Natural killer cell (primary cell): ENCODE measurements around the gene STUB1. TPM values are rescaled to one million over a fixed set of nuclear protein-coding genes. Genes with fewer than 3 reads are reported as not detected.

Experiments used
- ATAC-seq, 3 donors: fragments of 150-1000 bp in 2 of 3; fragments of 200-7000 bp in 1 of 3; cut with Tn5 transposase; 1 replicate in 1 of 3; 2 replicates in 2 of 3; pipeline ENCODE4 v1.10.0; 2021; ENCODE audit warnings: mild to moderate bottlenecking in 2 of 3, moderate library complexity in 2 of 3
- DNase-seq, 2 donors: peaks; one replicate each; pipeline versions ENCODE4 v3.0.0 to v3.0.0-alpha.2; 2013 to 2021; ENCODE audit warnings: mixed read lengths in 1 of 2
- H3K27ac ChIP-seq: one replicate; pipeline ENCODE4 v1.5.1; 2013; ENCODE audit warnings: mild to moderate bottlenecking, low read length
- H3K27me3 ChIP-seq: one replicate; pipeline ENCODE4 v1.6.1; 2013; ENCODE audit warnings: low read length; ENCODE audit not compliant: control insufficient read depth, insufficient read depth
- H3K36me3 ChIP-seq: one replicate; pipeline ENCODE4 v1.6.1; 2013; ENCODE audit warnings: low read length; ENCODE audit not compliant: control insufficient read depth, insufficient read depth
- H3K4me1 ChIP-seq: one replicate; pipeline ENCODE4 v1.6.1; 2013; ENCODE audit warnings: low read length; ENCODE audit not compliant: control insufficient read depth, insufficient read depth
- H3K4me3 ChIP-seq: one replicate; pipeline ENCODE4 v1.5.1; 2013; ENCODE audit warnings: low read length
- H3K9me3 ChIP-seq: one replicate; pipeline ENCODE4 v1.6.1; 2013; ENCODE audit warnings: low read length; ENCODE audit not compliant: control insufficient read depth, insufficient read depth
- H3K27ac Mint-ChIP-seq, 2 donors: one replicate each; pipeline ENCODE4 v1.8.0; 2022; ENCODE audit warnings: mild to moderate bottlenecking in 2 of 2, mixed read lengths in 2 of 2, moderate library complexity in 1 of 2
- H3K27me3 Mint-ChIP-seq, 2 donors: one replicate each; pipeline ENCODE4 v1.8.0; 2022; ENCODE audit warnings: low read depth in 2 of 2, mixed read lengths in 2 of 2
- H3K36me3 Mint-ChIP-seq: one replicate; pipeline ENCODE4 v1.8.0; 2022; ENCODE audit warnings: mixed read lengths
- H3K4me1 Mint-ChIP-seq, 2 donors: one replicate each; pipeline ENCODE4 v1.8.0; 2022; ENCODE audit warnings: mixed read lengths in 2 of 2
- H3K4me3 Mint-ChIP-seq: one replicate; pipeline ENCODE4 v1.8.0; 2022; ENCODE audit warnings: mild to moderate bottlenecking, moderate library complexity, mixed read lengths
- H3K9me3 Mint-ChIP-seq, 2 donors: one replicate each; pipeline ENCODE4 v1.8.0; 2022; ENCODE audit warnings: mixed read lengths in 2 of 2
- WGBS: methylation state at CpG from one replicate; pipeline ENCODE4 v1.1.7; 2013; ENCODE audit warnings: missing lambda C conversion rate; ENCODE audit not compliant: insufficient coverage; 5-methylcytosine and 5-hydroxymethylcytosine counted together
- intact Hi-C: fragments of 100-400 bp; cut with micrococcal nuclease; formaldehyde crosslinking; loops from one replicate; pipeline ENCODE4 v1.14.2; 2022
- total RNA-seq, 4 donors: library from RNA; stranded (reverse); fragments of 120-200 nt in 1 of 4; gene quantifications; one replicate each; pipeline versions ENCODE4 v1.2.3 to v1.2.4, GENCODE V29; 2013 to 2022
- TF ChIP-seq, protein P1 (sequence below): fragments of 200-600 bp; IDR thresholded peaks from one replicate; pipeline ENCODE4 v1.8.0; 2022; ENCODE audit warnings: antibody characterized with exemption

The STUB1 gene
- total RNA-seq, 3 donors from 2014 or later (not counting 1 experiment from before 2014, with no cell fraction given), result 89.5 to 95.4 (median 93.5) TPM

DNA sequence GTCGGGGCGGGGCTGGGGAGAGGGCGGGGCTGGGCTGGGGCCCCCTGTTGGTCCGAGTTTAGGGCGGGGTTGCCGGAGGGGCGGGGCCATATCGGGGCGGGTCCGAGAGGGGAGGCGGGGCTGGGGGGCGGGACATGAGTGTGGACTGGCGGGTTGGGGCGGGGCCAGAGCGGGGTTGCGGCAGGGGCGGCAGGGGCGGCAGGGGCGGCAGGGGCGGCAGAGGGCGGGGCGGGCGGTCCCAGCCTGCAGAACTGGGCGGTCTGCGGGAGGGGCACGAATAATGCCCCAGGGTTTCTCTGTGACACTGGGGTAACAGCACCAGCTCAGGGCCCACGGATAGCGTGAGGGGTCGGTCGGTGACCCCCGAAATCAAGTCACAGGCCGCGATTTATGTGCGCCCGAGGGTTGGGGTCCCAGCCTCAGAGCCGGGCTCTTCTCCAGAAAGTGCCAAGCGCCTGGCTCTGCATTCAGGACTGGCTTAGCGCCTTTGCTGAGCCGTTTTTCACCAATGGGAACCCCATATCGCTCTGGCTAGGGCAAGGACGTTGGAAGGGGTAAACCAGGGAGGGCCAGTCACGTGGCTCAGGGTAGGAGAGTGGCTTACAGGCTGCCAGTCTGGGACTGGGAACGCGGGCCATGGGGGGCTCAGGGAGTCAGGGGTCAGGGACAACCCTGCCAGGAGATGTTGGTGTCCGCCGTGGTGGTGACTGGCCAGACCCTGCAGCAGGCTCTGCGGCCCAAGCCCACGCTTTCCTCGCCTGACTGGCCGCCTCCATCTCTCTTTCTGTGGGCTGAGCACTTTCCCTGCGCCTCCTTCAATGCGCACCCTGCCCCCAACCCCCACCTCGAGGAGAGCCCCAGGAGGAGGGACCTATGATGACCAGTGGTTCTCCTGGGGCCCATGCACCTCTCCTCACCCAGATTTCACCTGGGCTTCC, 42.9 kb upstream of the STUB1 start:
- H3K27ac Mint-ChIP-seq, result peak overlapping the region; percentile 98 to 100
- peak overlapping the region; percentile 82 for H3K27ac ChIP-seq
- peak overlapping the region; percentile 87 for H3K4me3 ChIP-seq
- H3K36me3 Mint-ChIP-seq, result no peaks in the 10 kb centered on the region
- intact Hi-C loops, result no loop called here
- DNase-seq, result peak in 1 of 2 donors; percentile 92
- peak; percentile 71 to 88 (median 74) for ATAC-seq
- no peaks in the 10 kb centered on the region for H3K27me3 ChIP-seq
- peak overlapping the region; percentile 98 for H3K4me3 Mint-ChIP-seq
- TF ChIP-seq, protein P1, sequence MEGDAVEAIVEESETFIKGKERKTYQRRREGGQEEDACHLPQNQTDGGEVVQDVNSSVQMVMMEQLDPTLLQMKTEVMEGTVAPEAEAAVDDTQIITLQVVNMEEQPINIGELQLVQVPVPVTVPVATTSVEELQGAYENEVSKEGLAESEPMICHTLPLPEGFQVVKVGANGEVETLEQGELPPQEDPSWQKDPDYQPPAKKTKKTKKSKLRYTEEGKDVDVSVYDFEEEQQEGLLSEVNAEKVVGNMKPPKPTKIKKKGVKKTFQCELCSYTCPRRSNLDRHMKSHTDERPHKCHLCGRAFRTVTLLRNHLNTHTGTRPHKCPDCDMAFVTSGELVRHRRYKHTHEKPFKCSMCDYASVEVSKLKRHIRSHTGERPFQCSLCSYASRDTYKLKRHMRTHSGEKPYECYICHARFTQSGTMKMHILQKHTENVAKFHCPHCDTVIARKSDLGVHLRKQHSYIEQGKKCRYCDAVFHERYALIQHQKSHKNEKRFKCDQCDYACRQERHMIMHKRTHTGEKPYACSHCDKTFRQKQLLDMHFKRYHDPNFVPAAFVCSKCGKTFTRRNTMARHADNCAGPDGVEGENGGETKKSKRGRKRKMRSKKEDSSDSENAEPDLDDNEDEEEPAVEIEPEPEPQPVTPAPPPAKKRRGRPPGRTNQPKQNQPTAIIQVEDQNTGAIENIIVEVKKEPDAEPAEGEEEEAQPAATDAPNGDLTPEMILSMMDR, result no peak
- H3K9me3 Mint-ChIP-seq, result no peaks in the 10 kb centered on the region
- H3K36me3 ChIP-seq, result no peaks in the 10 kb centered on the region
- peaks cover 7 to 18% of the 10 kb centered on the region in 2 donors for H3K4me1 Mint-ChIP-seq
- H3K9me3 ChIP-seq, result no peaks in the 10 kb centered on the region
- peaks cover 0 to 3% of the 10 kb centered on the region in 2 donors for H3K27me3 Mint-ChIP-seq
- WGBS, result 20% methylated on average over 52 of the region's 53 CpGs
- H3K4me1 ChIP-seq, result peaks cover 36% of the 10 kb centered on the region

DNA sequence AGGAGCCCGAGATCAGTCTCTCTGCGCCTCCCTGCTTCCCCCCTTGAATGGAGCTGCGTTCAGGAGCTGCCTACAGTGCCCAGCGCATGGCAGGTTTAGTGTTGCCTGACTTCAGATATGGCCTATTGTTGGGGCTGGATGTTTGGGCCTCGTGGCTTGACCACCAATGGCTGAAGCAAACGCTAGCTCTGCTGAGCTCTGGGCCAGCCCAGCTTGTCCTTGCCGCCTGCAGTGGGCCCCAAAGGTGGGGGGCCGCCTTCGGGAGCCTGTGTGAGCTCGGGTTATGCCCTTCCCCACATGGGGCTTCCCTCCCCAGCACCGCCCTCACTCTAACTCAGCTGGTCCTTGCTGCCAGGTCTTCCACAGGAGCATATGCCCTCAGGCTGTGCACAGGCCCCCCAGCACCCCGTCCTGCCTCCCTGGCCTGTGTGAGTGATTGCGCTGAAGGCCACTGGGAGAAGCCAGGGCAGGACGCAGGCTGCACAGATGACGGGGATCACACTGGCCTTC, 42.1 kb upstream of the STUB1 start:
- intact Hi-C loops, result no loop called here
- H3K9me3 ChIP-seq, result no peaks in the 10 kb centered on the region
- no peaks in the 10 kb centered on the region for H3K36me3 Mint-ChIP-seq
- WGBS, result 92% methylated on average over 14 of the region's 15 CpGs
- no peak overlapping the region for H3K27ac ChIP-seq
- DNase-seq (no peak), ATAC-seq (no peak)
- no peak overlapping the region for H3K27ac Mint-ChIP-seq
- H3K4me3 ChIP-seq, result no peak overlapping the region
- H3K36me3 ChIP-seq, result no peaks in the 10 kb centered on the region
- TF ChIP-seq, protein P1, result no peak
- peaks cover 43% of the 10 kb centered on the region for H3K4me1 ChIP-seq
- H3K9me3 Mint-ChIP-seq, result no peaks in the 10 kb centered on the region
- no peak overlapping the region for H3K4me3 Mint-ChIP-seq
- H3K27me3 Mint-ChIP-seq, result peaks cover 0 to 3% of the 10 kb centered on the region in 2 donors
- peaks cover 7 to 18% of the 10 kb centered on the region in 2 donors for H3K4me1 Mint-ChIP-seq
- no peaks in the 10 kb centered on the region for H3K27me3 ChIP-seq

DNA sequence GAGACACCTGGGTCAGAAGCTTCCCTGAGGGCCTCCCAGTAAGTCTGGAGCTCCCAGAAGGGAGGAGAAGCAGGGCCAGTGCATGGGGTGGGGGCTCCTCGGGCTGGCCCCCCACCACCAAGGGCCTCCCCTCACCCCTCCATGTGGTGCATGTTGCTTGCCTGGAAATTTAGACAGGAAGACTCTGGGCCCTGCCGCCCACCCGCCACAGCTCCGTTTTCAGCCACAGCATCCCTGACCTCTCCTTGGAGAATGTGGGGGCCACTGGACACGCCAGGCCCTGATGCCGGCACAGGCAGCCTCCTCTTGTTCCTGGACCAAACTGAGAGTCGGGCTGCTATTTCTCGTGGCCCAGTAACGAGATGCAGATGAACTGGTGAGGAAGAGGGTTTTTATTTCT, 41.4 kb upstream of the STUB1 start:
- ATAC-seq, result no peak
- DNase-seq, result no peak
- no peak overlapping the region for H3K27ac ChIP-seq
- no peaks in the 10 kb centered on the region for H3K36me3 ChIP-seq
- no peak overlapping the region for H3K27ac Mint-ChIP-seq
- no peaks in the 10 kb centered on the region for H3K36me3 Mint-ChIP-seq
- intact Hi-C loops, result no loop called here
- H3K27me3 Mint-ChIP-seq, result peaks cover 0 to 3% of the 10 kb centered on the region in 2 donors
- 87% methylated on average over 9 of the region's 9 CpGs for WGBS
- no peaks in the 10 kb centered on the region for H3K9me3 Mint-ChIP-seq
- H3K4me3 ChIP-seq, result no peak overlapping the region
- H3K4me1 Mint-ChIP-seq, result peaks cover 7 to 21% of the 10 kb centered on the region in 2 donors
- no peaks in the 10 kb centered on the region for H3K27me3 ChIP-seq
- no peaks in the 10 kb centered on the region for H3K9me3 ChIP-seq
- peaks cover 45% of the 10 kb centered on the region for H3K4me1 ChIP-seq
- H3K4me3 Mint-ChIP-seq, result peak overlapping the region; percentile 37
- TF ChIP-seq, protein P1, result no peak
